Gastroesophageal sphincter (tissue), 4 donors: ENCODE data around the gene ELMO3. TPM values are rescaled to one million over a fixed set of nuclear protein-coding genes. Genes with fewer than 3 reads are reported as not detected.

Experiments
- ATAC-seq: fragments of 150-250 bp; one replicate; pipeline ENCODE4 v1.9.1; 2016; ENCODE audit warnings: mild to moderate bottlenecking, moderate library complexity
- H3K27ac ChIP-seq, 4 donors: fragments of 200-600 bp; sonication (generic) in 3 of 4; 1 replicate in 3 of 4; 2 replicates in 1 of 4; pipeline ENCODE4 v1.5.1; 2016 to 2019
- H3K27me3 ChIP-seq: fragments of 200-600 bp; sonication (generic); one replicate; pipeline ENCODE4 v1.5.1; 2019
- H3K36me3 ChIP-seq, 2 donors: fragments of 200-600 bp; sonication (generic); one replicate each; pipeline ENCODE4 v1.5.1; 2019; ENCODE audit warnings: control low read depth in 1 of 2
- H3K4me1 ChIP-seq, 3 donors: fragments of 200-600 bp; sonication (generic); 1 replicate in 2 of 3; 2 replicates in 1 of 3; pipeline ENCODE4 v1.5.1; 2016 to 2019; ENCODE audit warnings: control low read depth in 2 of 3
- H3K4me3 ChIP-seq, 2 donors: fragments of 200-600 bp; sonication (generic); one replicate each; pipeline ENCODE4 v1.5.1; 2019; ENCODE audit warnings: mild to moderate bottlenecking in 1 of 2, moderate library complexity in 1 of 2
- H3K9me3 ChIP-seq, 3 donors: fragments of 200-600 bp; sonication (generic); one replicate each; pipeline ENCODE4 v1.5.1; 2017 to 2019; ENCODE audit warnings: control low read depth in 2 of 3
- CTCF ChIP-seq, 4 experiments: fragments of 200-600 bp in 2 of 4; fragments of 450-650 bp in 2 of 4; sonication (generic) in 1 of 4; IDR thresholded peaks; one replicate each; pipeline ENCODE4 v1.5.1; 2017 to 2019; ENCODE audit warnings: antibody characterized with exemption in 4 of 4, mild to moderate bottlenecking in 2 of 4, moderate library complexity in 2 of 4
- EP300 ChIP-seq: sonication (generic); formaldehyde crosslinking; IDR thresholded peaks from one replicate; pipeline ENCODE4 v1.6.1; 2017; ENCODE audit warnings: antibody characterized with exemption, mild to moderate bottlenecking
- POLR2A ChIP-seq, 2 donors: fragments of 450-650 bp; IDR thresholded peaks; one replicate each; pipeline ENCODE4 v1.6.1; 2017; ENCODE audit warnings: antibody characterized with exemption in 2 of 2, mild to moderate bottlenecking in 2 of 2, moderate library complexity in 1 of 2
- POLR2AphosphoS5 ChIP-seq: sonication (generic); formaldehyde crosslinking; IDR thresholded peaks from one replicate; pipeline ENCODE4 v1.6.1; 2017; ENCODE audit warnings: antibody characterized with exemption
- WGBS, 2 donors: methylation state at CpG; one replicate each; pipeline ENCODE4 v1.1.5; 2018; ENCODE audit warnings: low coverage in 1 of 2; 5-methylcytosine and 5-hydroxymethylcytosine counted together
- total RNA-seq, 4 donors: library from RNA; depleted of rRNA; stranded (reverse); fragments of >200 nt; gene quantifications; one replicate each; pipeline ENCODE4 v1.1.0, GENCODE V29; 2016

Gene ELMO3
- total RNA-seq, 4 donors from 2014 or later, result 0.15 to 3.9 (median 1.3) TPM

DNA sequence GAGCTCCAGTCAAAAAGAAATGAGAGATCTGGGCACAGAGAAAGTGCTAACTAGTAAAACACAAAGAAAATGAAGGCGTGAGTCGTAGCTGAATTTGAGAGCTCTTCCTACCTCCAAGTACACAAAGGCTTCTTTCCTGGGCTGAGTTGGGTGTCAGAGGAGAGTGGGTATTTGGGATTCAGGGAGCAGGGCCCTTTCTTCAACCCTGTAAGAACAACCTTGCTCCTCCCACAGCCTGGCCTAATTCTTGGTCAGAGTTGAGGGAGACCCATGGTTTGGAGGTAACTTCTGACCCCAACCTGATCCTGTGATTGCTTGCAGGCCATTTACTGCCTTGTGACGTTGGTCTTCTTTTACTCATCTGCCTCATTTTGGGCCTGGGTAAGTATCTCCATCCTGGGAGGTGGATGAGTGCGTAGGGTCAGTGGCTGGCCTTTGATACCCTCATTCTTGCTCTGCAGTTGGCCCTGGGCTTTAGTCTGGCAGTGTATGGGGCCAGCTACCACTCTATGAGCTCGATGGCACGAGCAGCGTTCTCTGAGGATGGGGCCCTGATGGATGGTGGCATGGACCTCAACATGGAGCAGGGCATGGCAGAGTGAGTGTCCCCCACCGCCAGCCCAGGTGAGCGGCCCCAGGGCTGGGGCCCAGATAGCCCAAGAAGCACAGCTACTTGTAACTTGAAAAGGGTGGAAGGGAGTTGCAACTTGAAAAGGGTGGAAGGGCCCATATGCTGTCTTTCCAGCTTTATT is 29.3 kb downstream of the ELMO3 start:
- WGBS, 2 donors, result 78 to 94% methylated on average over 2 of the region's 9 CpGs
- no peak for ATAC-seq
- Histone ChIP-seq H3K36me3 (peaks cover 0 to 58% of the 10 kb centered on the region in 2 donors), H3K4me1 (peaks cover 0 to 37% (median 10%) of the 10 kb centered on the region in 3 donors), H3K4me3 (peak overlapping the region in 1 of 2 donors; percentile 70), H3K9me3 (no peaks in the 10 kb centered on the region), H3K27ac (no peak overlapping the region), H3K27me3 (no peaks in the 10 kb centered on the region)
- TF ChIP-seq POLR2AphosphoS5 (no peak), EP300 (no peak), CTCF (IDR thresholded peaks at IDR 0.05) (no peak), POLR2A (IDR thresholded peaks at IDR 0.05) (no peak)

DNA sequence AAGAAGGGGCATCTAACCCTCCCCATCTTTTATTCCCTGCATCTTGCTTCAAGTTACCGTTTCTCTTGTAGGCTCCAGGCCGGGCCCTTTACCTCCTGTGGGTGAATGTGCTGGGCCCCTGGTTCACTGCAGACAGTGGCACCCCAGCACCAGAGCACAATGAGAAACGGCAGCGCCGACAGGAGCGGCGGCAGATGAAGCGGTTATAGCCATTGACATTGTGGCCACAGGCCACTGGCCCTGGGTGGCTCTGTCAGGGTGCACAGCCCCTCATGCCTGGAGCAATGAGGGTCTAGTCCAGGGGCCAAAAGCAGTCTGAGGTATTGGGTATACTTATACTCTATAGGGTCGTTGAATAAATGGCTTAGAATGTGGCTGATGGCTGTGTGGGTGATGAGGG is 30.0 kb downstream of the ELMO3 start:
- Histone ChIP-seq H3K27ac (no peak overlapping the region), H3K36me3 (peaks cover 0 to 62% of the 10 kb centered on the region in 2 donors), H3K4me1 (peaks cover 0 to 37% (median 10%) of the 10 kb centered on the region in 3 donors), H3K9me3 (no peaks in the 10 kb centered on the region), H3K27me3 (no peaks in the 10 kb centered on the region), H3K4me3 (no peak overlapping the region)
- ATAC-seq, result no peak
- 100% methylated on average over 1 of the region's 9 CpGs; no CpG with 5 or more reads in 1 of the 2 donors for WGBS, 2 donors
- TF ChIP-seq POLR2A (IDR thresholded peaks at IDR 0.05), result no peak
- no peak for TF ChIP-seq POLR2AphosphoS5
- no peak for TF ChIP-seq EP300
- no peak for TF ChIP-seq CTCF (IDR thresholded peaks at IDR 0.05)

GRCh38 chr16:67229906-67230808 is 31.2 kb downstream of the ELMO3 start:
- Histone ChIP-seq H3K4me1 (peaks cover 0 to 32% (median 10%) of the 10 kb centered on the region in 3 donors), H3K27me3 (no peaks in the 10 kb centered on the region), H3K4me3 (no peak overlapping the region), H3K36me3 (peaks cover 0 to 70% of the 10 kb centered on the region in 2 donors), H3K9me3 (no peaks in the 10 kb centered on the region), H3K27ac (no peak overlapping the region)
- no peak for ATAC-seq
- TF ChIP-seq EP300 (no peak), POLR2A (IDR thresholded peaks at IDR 0.05) (no peak), POLR2AphosphoS5 (no peak), CTCF (IDR thresholded peaks at IDR 0.05) (no peak)
- 90 to 93% methylated on average over 4 to 11 of the region's 32 CpGs for WGBS, 2 donors

DNA sequence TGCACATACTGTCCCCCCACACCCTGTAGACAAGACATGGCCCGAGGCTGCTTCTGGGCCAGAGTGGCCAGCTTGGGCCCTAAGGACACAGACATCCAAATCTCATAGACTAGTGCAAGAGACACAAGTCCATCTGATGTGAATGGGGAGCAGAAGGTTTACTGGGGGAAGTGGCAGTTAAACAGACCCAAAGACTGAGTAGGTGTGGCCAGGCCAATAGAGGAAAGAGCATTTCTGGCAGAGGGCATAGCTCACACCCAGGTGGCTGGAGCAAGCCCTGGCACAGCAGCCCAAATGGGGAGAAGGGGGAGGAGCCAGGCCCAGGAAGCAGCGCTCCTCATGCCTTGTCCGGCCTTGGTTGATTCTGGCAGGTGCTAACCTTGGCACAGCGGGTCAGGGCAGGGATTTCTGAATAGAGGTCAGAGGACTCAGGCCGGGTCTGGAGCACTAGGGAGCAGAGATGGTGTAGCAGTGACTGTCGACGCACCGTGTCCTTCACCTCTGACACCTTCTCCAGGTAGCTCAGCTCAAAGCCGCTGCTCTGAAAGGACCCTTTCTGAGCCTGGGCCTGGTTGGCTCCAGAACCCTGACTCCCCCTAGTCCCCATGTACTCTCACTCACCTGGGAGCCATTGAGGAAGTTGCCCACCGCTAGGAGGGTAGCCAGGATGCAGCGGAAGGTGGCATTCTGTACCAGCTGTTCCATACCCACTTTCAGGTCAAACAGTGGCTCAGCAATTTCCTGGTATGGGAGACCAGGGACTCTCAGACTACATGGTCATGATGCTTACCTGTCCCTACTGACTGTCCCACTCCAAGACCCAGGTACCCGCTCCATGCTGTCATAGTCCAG is 32.1 kb downstream of the ELMO3 start:
- Histone ChIP-seq H3K27ac (no peak overlapping the region), H3K4me3 (no peak overlapping the region), H3K4me1 (peaks cover 0 to 23% (median 9%) of the 10 kb centered on the region in 3 donors), H3K9me3 (no peaks in the 10 kb centered on the region), H3K27me3 (no peaks in the 10 kb centered on the region), H3K36me3 (peaks cover 0 to 79% of the 10 kb centered on the region in 2 donors)
- TF ChIP-seq POLR2A (IDR thresholded peaks at IDR 0.05) (no peak), POLR2AphosphoS5 (no peak)
- no peak for ATAC-seq
- WGBS, 2 donors, result 82 to 83% methylated on average over 2 to 3 of the region's 12 CpGs
